ENCODE measurements around the gene PGRMC1. TPM values are rescaled to one million over a fixed set of nuclear protein-coding genes. Genes with fewer than 3 reads are reported as not detected.
"Not testable (repeated sequence)": the region's sequence is repeated elsewhere in the genome, so short reads cannot be mapped to it uniquely, and the experiment has no call there.

The PGRMC1 gene
- total RNA-seq, 1 donor from 2014 or later, result 31.6 TPM

- intact Hi-C loops (cut with micrococcal nuclease), result loop anchor here (10.0 kb wide), 2 partner anchors 343 to 737 kb away; partner anchors contain the start of genes DOCK11 and UBE2A
Observed at GRCh38 chrX:119231936-119232445, 4.1 kb upstream of the PGRMC1 start.

- intact Hi-C loops (cut with micrococcal nuclease), result loop anchor here (5.0 to 10.0 kb wide), 4 partner anchors 340 to 1327 kb away; partner anchors contain the start of genes CUL4B, DOCK11, UBE2A and ZBTB33
Observed at GRCh38 chrX:119235051-119235511, 1.0 kb upstream of the PGRMC1 start.

DNA sequence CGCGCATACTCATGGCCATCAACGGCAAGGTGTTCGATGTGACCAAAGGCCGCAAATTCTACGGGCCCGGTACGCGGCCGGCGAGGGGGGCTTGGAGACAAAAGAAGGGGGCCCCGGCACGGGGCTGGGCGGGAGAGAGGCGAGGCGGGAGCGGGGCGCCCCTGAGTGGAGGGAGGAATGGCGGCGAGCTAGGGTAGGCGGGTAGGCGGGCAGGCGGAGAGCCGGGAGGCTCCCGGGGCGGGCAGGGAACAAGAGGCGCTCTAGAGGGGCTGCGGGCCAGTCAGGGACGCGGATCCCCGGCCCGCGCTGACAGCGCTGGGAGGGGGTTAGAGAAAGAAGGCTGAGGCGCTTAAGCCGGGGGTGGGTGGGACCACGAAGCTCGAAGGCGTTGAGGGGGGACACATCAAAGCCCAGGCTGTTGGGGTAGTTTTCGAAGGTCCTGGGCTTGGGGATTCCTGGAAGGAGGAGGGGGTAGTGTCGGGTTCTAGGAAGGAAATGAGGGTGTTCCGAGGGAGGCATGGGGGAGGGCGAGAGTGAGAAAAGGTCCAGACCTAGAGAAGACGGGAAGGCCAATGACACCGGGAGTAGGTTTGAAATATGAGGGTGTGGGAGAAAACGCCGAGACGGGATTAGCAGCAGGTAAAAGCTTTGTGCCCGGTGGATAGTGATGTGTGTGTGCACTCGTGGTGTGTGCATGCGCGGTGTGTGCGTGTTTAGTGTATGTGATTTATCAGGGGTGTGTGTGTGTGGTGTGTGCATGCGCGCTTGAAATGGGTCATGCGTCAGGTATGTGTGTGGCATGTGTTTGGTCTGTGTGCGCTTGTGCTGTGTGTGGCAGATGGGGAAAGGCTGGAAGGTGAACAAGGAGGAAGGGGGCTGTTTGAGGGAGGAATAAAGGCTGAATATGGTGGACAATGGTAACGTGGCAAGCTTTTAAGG is 807 bp downstream of the PGRMC1 start:
- intact Hi-C loops (cut with micrococcal nuclease), result loop anchor here (1.0 to 10.0 kb wide), 6 partner anchors 232 to 1325 kb away; partner anchors contain the start of genes CUL4B, DOCK11, UBE2A and ZBTB33

- intact Hi-C loops (cut with micrococcal nuclease), result loop anchor here (2.0 to 10.0 kb wide), 5 partner anchors 337 to 1325 kb away; partner anchors contain the start of genes CUL4B, DOCK11, UBE2A and ZBTB33
Observed at GRCh38 chrX:119237562-119237942, 1.5 kb downstream of the PGRMC1 start.

DNA sequence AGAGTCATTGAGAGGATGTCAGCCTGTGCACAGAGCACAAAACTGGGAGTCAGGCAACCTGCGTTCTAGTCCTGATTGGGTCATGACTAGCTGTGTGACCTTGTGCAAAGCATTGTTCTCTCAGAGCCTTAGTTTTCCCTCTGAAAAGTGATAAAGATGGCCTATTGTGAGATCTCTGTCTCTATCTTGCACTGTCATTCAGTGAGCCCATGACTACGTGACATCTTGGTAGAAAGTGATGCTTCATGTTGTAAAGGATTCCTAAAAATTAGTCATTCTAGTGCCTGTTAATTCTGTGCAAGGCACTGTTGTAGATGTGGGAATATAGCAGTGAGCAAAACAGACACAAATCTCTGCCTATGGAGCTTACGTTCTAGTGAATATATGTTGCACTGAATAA is 2.5 kb downstream of the PGRMC1 start:
- intact Hi-C loops (cut with micrococcal nuclease), result loop anchor here (5.0 to 10.0 kb wide), 4 partner anchors 336 to 1324 kb away; partner anchors contain the start of genes CUL4B, DOCK11, UBE2A and ZBTB33

- intact Hi-C loops (cut with micrococcal nuclease), result no loop called here
Observed at GRCh38 chrX:119240356-119240755, 4.3 kb downstream of the PGRMC1 start.

- intact Hi-C loops (cut with micrococcal nuclease), result no loop called here
Observed at GRCh38 chrX:119247702-119248101, 11.6 kb downstream of the PGRMC1 start.

- intact Hi-C loops (cut with micrococcal nuclease), result no loop called here
Observed at GRCh38 chrX:119249891-119250290, 13.8 kb downstream of the PGRMC1 start.

- intact Hi-C loops (cut with micrococcal nuclease), result no loop called here
Observed at GRCh38 chrX:119251386-119251785, 15.3 kb downstream of the PGRMC1 start.

- intact Hi-C loops (cut with micrococcal nuclease), result no loop called here
Observed at GRCh38 chrX:119252716-119253115, 16.6 kb downstream of the PGRMC1 start.

DNA sequence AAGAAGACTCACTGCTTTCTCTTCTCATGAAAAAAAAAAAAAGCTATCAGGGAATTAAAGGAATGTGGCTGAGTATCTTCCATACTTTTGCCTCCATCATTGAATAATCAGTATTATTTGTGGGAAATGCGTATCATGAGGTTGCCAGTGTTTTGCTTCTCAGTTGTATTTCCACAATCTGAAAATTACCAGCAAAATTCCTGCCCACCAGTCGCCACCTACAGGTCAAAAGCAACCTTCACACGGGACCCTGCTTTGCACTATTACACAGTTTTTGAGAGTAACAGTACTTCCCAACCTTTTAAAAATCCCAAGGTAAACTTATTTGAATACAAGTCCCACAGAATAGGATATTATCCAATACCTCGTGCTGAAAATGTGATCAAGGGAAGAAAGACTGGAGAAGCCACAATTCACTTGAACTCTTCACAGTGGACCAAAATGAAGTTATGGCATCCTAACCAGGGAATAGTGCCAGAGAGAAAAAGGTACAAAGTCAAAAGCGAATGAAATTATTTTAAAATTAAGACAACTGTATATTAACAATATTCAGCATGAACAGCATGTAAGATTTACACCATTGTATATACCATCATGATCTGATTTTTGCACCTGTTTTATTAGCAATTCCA is 30.4 kb downstream of the PGRMC1 start:
- intact Hi-C loops (cut with micrococcal nuclease), result loop anchor here (1.0 kb wide), 1 partner anchor 147 kb away; no protein-coding TSS in a partner anchor

DNA sequence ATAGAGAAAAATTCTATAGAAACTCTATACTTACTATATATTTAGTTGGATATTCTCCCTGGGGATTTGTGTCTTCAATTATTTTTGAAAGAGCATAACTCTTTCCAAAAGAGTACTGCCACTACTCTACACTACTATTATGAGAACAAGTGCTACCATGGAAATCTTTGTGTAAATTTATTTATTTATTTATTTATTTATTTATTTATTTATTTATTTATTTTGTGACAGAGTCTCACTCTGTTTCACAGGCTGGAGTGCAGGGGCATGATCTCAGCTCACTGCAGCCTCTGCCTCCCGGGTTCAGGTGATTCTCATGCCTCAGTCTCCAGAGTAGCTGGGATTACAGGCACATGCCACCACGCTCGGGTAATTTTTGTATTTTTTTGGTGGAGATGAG is 31.0 kb downstream of the PGRMC1 start:
- intact Hi-C loops (cut with micrococcal nuclease), result not testable (repeated sequence)

- intact Hi-C loops (cut with micrococcal nuclease), result no loop called here
Observed at GRCh38 chrX:119272882-119273419, 36.9 kb downstream of the PGRMC1 start.

DNA sequence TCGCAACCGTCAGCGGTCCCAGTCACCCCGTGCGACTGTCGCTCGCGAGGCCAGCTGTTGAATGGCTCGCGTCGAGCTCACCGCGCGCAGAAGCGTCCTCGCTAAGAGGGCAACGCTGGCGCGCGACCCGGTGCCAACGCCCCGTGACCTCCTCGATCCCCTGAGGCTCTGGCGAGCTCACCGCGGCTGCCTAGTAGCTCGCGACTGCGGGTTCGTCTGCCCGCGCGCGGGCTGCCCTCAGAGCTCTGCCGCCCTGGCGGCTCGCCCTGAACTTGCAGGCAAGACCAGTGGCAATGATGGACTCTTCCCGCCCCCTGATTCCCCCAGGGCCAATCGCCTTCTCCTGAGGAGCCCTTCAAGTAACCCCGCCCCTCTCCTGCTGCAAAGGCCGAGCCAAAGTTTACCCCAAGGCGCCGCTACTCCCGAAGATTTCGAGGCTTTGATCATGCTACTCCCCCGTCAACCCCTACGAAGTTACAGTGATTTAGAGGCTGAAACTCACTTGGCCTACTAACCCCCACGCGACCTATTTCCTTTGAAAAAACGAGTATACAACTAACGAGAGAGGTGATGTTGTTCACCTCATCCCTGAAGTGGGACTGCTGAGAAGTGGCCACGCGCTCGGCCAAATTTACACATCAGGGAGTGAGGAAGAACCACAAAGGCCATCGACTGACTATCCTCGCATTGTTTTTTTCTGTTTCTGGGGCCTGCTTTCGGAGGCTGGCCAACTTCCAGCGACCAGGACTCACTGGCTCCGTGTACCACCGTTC is 37.5 kb downstream of the PGRMC1 start:
- intact Hi-C loops (cut with micrococcal nuclease), result no loop called here

- intact Hi-C loops (cut with micrococcal nuclease), result not testable (repeated sequence)
Observed at GRCh38 chrX:119282347-119282746, 46.3 kb downstream of the PGRMC1 start.

DNA sequence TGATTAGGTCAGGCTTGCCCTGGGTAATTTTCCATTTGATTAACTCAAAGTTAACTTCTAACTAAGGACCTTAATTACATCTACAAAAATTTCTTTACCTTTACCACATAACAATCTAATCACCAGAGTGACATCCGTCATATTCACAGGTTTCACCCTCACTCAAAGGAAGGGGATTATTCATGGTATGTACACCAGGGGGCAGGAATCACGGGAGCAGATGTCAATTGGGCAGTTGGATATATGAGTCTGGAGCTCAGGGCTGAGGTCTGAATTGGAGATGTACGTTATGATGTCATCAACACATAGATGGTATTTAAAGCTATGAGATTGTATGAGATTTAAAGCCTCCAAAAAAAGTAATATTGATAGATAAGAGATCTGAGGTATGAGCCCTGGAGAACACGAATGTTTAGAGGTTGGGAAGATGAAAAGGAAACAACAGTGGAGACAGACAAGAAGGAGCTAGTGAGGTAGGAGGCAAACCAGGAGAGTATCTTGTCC is 52.9 kb downstream of the PGRMC1 start:
- intact Hi-C loops (cut with micrococcal nuclease), result no loop called here

- intact Hi-C loops (cut with micrococcal nuclease), result no loop called here
Observed at GRCh38 chrX:119290476-119290875, 54.4 kb downstream of the PGRMC1 start.

GRCh38 chrX:119291246-119291645 is 55.2 kb downstream of the PGRMC1 start:
- intact Hi-C loops (cut with micrococcal nuclease), result not testable (repeated sequence)

DNA sequence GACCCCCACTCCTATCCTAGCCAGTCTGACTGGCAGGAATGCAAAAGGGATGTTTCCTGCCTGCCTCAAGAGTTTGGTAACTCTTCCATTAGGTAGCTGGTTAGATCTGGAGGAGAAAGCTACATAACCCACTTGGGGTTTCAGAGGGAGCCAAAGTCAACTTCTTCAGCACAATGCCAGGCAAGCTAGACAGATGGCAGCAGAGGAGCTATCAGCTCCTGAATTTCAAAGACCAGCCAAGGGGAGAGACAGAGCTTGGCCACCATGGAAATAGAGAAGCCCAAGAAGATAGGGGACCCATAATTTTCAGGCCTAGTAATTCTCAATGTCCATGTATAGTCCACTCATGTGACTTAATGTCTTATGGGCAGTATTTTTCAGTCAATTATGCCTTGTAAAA is 56.4 kb downstream of the PGRMC1 start:
- intact Hi-C loops (cut with micrococcal nuclease), result no loop called here

Data from T-helper 2 cell treated with Interferon-gamma antibody and Interleukin-4, amounts not matched to agents 100 ng/mL and 5 ng/mL, for 36 hours (primary cell).